NCI-H128 (cell line): ENCODE data around the gene BCAS4.
"Not testable (repeated sequence)": the region's sequence is repeated elsewhere in the genome, so short reads cannot be mapped to it uniquely, and the experiment has no call there.

Experiments
- DNase-seq: peaks from one replicate; lab custom pipeline; 2025; ENCODE audit not compliant: unreplicated experiment; lab: John Stamatoyannopoulos, UW

The BCAS4 gene, protein sequence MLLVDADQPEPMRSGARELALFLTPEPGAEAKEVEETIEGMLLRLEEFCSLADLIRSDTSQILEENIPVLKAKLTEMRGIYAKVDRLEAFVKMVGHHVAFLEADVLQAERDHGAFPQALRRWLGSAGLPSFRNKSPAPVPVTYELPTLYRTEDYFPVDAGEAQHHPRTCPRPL

GRCh38 chr20:50794846-50795634 lies at the start of gene BCAS4:
TSS of gene BCAS4 (plus strand) at chr20:50795061. CDS start at chr20:50795084, 23 bp downstream.
- peak; percentile 29 for DNase-seq

GRCh38 chr20:50745634-50746137 lies 49.2 kb upstream of the BCAS4 start:
- DNase-seq, result no peak

DNA sequence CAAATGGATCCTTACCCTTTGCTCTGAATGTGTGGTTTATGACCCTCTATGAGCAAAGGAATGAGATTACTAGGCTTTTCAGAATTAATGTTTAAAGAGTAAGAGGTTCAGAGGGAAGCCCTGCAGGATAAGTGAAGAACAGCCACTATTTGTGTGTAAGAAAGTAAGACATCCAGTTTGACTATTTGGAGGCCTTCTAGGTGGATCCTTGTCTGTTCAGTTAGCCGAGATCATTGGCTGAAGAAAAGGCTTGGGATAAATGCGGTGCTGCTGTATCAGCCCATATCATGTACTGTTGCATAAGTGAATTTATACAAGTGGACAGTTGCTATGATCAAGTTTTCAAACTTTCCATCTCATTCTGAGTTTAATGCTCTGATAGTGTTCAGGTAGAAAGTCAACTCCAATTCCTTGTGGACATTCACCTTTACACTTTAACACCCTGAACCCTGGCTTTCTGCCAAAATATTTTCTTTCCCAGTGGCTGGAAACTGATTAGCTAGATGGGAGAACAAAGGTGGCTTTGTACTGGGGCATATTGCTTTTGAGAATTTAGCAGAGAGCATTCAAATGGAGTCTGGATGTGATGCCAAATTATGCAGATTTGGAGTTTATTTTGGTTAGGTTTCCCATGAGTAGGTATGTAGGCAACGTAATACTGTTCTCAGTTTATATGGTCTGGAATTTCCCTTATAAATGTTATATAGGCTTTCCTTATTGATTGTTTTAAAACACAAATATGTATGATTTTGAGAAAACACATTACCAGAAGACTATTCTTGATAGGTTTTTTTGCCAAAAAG lies 48.5 kb upstream of the BCAS4 start:
- no peak for DNase-seq

DNA sequence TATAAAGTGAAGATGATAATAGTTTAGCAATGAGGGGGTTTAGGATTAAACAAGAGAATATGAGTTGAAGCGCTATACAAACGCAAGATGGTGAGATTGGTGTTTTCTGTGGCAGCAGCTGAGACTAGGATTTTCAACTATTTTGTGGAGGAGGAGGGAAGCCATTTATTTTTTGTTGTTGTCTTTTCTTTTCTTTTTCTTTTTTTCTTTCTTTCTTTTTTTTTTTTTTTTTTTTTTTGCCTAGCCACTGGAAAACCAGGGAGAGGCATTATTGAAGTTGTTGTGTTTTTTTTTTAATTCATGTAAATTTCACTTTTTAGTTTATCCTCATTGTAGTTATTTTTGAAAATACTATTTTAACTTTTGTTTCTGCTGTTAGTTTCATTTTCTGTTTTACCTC lies 47.6 kb upstream of the BCAS4 start:
- no peak for DNase-seq

GRCh38 chr20:50750145-50750671 lies 44.7 kb upstream of the BCAS4 start:
- no peak for DNase-seq

DNA sequence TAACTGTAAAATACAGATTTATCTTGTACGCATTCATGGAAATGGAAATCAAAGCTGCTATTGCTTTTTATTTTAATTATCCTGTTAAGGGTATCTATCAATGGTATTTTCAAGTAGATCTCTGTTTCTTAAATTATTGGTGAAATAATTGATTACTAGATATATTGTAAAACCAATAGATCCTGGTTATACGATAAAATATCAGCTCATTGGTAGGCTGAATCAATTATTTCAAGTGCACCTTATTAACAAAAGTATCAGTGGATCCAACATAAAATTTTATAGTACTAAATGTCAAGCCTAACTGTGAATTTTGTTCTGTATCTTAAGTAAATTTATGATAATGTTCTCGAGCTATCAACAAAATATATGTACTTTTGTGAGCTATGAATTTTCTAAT lies 41.7 kb upstream of the BCAS4 start:
- no peak for DNase-seq

DNA sequence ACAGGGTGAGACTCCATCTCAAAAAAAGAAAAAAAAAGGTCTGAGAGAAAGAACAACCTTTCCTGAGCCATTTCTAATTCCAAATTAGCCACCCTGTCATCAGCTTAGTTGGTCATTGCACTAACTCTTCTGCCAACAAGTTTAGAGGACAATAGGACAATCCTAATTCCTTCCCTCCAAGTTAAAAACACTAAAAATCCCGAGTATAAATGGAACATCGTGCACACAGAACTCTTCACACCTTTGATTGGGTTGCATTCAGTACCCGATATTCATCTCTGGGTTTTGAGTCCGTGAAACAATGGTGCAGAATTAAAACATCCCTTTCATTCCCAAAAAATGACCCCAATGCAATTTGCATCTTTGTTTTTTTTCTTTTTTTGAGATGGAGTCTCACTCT lies 40.4 kb upstream of the BCAS4 start:
- no peak for DNase-seq

DNA sequence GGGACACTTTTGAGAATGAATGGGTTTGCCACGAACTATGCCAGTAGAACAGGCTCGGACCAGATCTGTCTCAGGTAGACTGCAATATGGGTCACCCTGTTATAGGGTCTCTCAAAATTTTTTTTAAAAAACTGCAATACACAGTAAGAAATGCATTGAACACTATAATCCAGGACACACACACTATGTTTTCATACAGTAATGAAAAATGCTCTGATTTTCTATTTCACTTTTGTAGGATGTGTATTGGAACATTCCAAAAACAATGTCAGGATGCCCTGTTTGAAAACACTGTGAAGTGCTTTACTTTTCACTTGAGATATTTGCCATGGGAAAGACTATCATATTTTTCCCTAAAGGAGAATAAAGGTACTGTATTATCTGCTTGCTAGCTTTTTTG lies 38.4 kb upstream of the BCAS4 start:
- DNase-seq, result no peak

GRCh38 chr20:50758469-50758868 lies 36.4 kb upstream of the BCAS4 start:
- DNase-seq, result no peak

- no peak for DNase-seq
Observed at GRCh38 chr20:50758992-50759391, 35.9 kb upstream of the BCAS4 start.

DNA sequence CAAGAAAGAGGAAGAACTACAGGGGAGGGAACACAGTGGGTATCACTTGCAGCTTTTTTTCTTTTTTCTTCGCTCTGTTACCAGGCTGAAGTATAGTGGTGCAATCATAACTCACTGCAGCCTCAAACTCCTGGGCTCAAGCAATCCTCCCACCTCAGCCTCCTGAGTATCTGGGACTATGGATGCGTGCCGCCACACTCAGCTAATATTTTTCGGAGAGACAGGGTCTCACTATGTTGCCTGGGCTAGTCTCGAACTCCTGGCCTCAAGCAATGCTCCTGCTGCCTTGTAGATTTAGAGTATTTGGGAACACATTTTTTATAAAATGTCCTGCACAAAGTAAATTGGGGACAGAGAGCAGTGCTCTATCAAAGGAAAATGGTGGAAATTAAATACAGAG lies 35.2 kb upstream of the BCAS4 start:
- DNase-seq, result no peak

- no peak for DNase-seq
Observed at GRCh38 chr20:50762045-50762422, 32.8 kb upstream of the BCAS4 start.

- no peak for DNase-seq
Observed at GRCh38 chr20:50762435-50763220, 32.2 kb upstream of the BCAS4 start.

GRCh38 chr20:50763550-50764458 lies 31.1 kb upstream of the BCAS4 start:
- DNase-seq, result not testable (repeated sequence)

DNA sequence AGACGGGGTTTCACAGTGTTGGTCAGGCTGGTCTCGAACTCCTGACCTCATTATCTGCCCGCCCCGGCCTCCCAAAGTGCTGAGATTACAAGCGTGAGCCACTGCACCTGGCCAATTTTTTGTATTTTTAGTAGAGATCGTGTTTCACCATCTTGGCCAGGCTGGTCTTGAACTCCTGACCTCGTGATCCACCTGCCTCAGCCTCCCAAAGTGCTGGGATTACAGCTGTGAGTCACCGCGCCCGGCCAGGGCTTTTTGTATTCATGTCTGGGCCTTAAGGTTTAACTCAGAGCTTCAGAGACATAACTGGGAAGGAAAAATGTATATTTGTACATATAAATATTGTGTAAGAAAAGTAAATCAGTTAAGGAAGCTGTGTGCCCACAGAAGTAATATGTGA lies 29.6 kb upstream of the BCAS4 start:
- DNase-seq, result not testable (repeated sequence)

- DNase-seq, result no peak
Observed at GRCh38 chr20:50765674-50766073, 29.2 kb upstream of the BCAS4 start.

DNA sequence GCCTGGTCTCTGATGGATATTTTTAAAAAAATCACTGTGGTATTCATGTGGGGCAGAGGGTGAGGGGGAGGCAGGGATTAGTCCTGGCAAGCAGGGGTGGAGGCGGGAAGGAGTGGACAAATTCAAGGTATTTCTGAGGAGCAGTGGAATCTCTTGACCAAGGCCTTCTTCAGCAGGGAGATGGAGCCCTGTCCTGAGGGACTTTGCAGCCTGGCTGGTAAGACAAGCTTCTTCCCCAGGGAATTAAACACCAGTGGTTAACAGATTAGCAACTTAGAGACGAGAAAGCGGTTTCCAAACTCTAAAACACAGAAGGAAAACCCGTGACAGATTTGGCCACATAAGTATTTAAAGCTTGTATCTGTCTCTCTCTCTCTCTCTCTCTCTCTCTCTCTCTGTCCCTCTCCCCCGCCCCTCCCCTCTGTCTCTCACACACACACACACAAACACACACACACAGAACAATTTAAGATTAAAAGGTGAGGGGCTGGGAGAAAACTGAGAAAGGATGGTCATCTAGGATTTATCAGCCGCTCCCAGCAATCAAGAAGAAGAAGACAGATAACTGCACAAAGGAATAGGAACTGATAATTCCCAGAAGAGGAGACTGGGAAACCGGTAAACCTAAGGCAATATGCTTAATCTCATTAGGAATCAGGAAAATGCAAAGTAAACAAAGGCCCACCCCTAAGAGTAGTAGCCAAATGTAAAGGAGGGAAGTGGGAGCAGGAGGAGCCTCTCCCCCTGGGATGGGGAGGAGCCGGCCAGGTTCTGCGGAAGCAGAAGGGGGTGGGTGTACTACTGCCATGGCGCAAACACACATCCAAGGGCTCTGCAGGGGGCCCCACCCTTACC lies 27.7 kb upstream of the BCAS4 start:
- DNase-seq, result not testable (repeated sequence)

DNA sequence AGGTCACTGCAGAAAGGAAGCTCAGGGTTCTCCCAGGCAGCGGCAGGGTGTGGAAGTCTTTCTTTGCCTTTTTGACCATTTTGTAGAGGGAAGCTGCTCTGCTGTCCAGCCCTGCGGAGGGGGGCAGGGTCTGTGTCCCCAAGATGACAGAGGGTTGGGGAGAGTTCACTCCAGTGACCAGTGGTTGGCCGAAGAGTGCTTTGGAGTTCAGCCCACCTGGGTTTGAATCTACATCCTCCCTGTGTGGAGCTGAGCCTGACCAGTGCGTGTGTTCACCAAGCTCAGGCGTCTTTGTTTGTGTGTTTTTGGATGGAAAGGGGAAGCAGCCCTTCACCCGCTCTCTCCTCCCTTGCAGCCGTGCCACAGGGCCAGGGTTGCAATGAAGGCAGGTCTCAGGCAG lies 25.9 kb upstream of the BCAS4 start:
- DNase-seq, result not testable (repeated sequence)
